GM19023 (cell line): ENCODE measurements around the gene RCAN3.
"Not testable (repeated sequence)": the region's sequence is repeated elsewhere in the genome, so short reads cannot be mapped to it uniquely, and the experiment has no call there.

Experiments
- ATAC-seq: cut with Tn5 transposase; IDR thresholded peaks from one replicate; pipeline ENCODE4 v1.9.1; 2021; ENCODE audit warnings: mild to moderate bottlenecking, moderate library complexity; ENCODE audit not compliant: unreplicated experiment

The RCAN3 gene

GRCh38 chr1:24508911-24509310 lies 6.3 kb downstream of the RCAN3 start:
- ATAC-seq: no peak

GRCh38 chr1:24513706-24514105 lies 11.1 kb downstream of the RCAN3 start:
- no peak for ATAC-seq

- ATAC-seq: no peak
Measured at GRCh38 chr1:24514946-24515345, 12.3 kb downstream of the RCAN3 start.

- ATAC-seq: not testable (repeated sequence)
Measured at GRCh38 chr1:24515671-24516209, 13.1 kb downstream of the RCAN3 start.

GRCh38 chr1:24516506-24516905 lies 13.9 kb downstream of the RCAN3 start:
- ATAC-seq: no peak

- no peak for ATAC-seq
Measured at GRCh38 chr1:24517898-24518297, 15.3 kb downstream of the RCAN3 start.

- not testable (repeated sequence) for ATAC-seq
Measured at GRCh38 chr1:24520282-24520681, 17.6 kb downstream of the RCAN3 start.

- ATAC-seq: no peak
Measured at GRCh38 chr1:24525606-24526005, 23.0 kb downstream of the RCAN3 start.

- ATAC-seq: no peak
Measured at GRCh38 chr1:24526045-24526444, 23.4 kb downstream of the RCAN3 start.

- no peak for ATAC-seq
Measured at GRCh38 chr1:24526940-24527542, 24.4 kb downstream of the RCAN3 start.

- no peak for ATAC-seq
Measured at GRCh38 chr1:24528744-24529143, 26.1 kb downstream of the RCAN3 start.

GRCh38 chr1:24529292-24529691 lies 26.7 kb downstream of the RCAN3 start:
- not testable (repeated sequence) for ATAC-seq

GRCh38 chr1:24535021-24535424 lies 32.4 kb downstream of the RCAN3 start:
- ATAC-seq: no peak

GRCh38 chr1:24535778-24536177 lies 33.1 kb downstream of the RCAN3 start:
- no peak for ATAC-seq

GRCh38 chr1:24536391-24536840 lies 33.8 kb downstream of the RCAN3 start:
- ATAC-seq: no peak

- ATAC-seq: no peak
Measured at GRCh38 chr1:24540051-24540905, 37.6 kb downstream of the RCAN3 start.

- ATAC-seq: no peak
Measured at GRCh38 chr1:24540906-24541710, 38.5 kb downstream of the RCAN3 start.

GRCh38 chr1:24541711-24542346 lies 39.2 kb downstream of the RCAN3 start:
- no peak for ATAC-seq

GRCh38 chr1:24544239-24544638 lies 41.6 kb downstream of the RCAN3 start:
- no peak for ATAC-seq

GRCh38 chr1:24545662-24546061 lies 43.0 kb downstream of the RCAN3 start:
- ATAC-seq: no peak

- no peak for ATAC-seq
Measured at GRCh38 chr1:24547195-24547594, 44.6 kb downstream of the RCAN3 start.
